Glutamatergic neuron (in vitro differentiated cells): Measurements from ENCODE around the gene ROR2. TPM values are rescaled to one million over a fixed set of nuclear protein-coding genes. Genes with fewer than 3 reads are reported as not detected.

Experiments used
- DNase-seq: peaks from one replicate; pipeline ENCODE4 v3.0.0; 2022
- H3K27ac Mint-ChIP-seq: one replicate; pipeline ENCODE4 v1.8.0; 2020; ENCODE audit warnings: mild to moderate bottlenecking, mixed read lengths, inconsistent platforms; ENCODE audit not compliant: unreplicated experiment
- H3K27me3 Mint-ChIP-seq: one replicate; pipeline ENCODE4 v1.8.0; 2020; ENCODE audit warnings: mild to moderate bottlenecking, moderate library complexity, mixed read lengths, inconsistent platforms; ENCODE audit not compliant: unreplicated experiment
- H3K36me3 Mint-ChIP-seq: one replicate; pipeline ENCODE4 v1.8.0; 2020; ENCODE audit warnings: mild to moderate bottlenecking, mixed read lengths, inconsistent platforms; ENCODE audit not compliant: unreplicated experiment
- H3K4me1 Mint-ChIP-seq: one replicate; pipeline ENCODE4 v1.8.0; 2020; ENCODE audit warnings: mild to moderate bottlenecking, low read depth, mixed read lengths, inconsistent platforms; ENCODE audit not compliant: unreplicated experiment
- H3K4me3 Mint-ChIP-seq: one replicate; pipeline ENCODE4 v1.8.0; 2020; ENCODE audit warnings: mild to moderate bottlenecking, mixed read lengths, inconsistent platforms; ENCODE audit not compliant: unreplicated experiment
- H3K9me3 Mint-ChIP-seq: one replicate; pipeline ENCODE4 v1.8.0; 2020; ENCODE audit warnings: mild to moderate bottlenecking, moderate library complexity, mixed read lengths, inconsistent platforms; ENCODE audit not compliant: unreplicated experiment
- CTCF ChIP-seq: fragments of 200-600 bp; sonication (generic); IDR thresholded peaks from one replicate; pipeline ENCODE4 v1.5.0; 2021; ENCODE audit not compliant: partially characterized antibody, unreplicated experiment
- total RNA-seq: library from RNA; stranded (reverse); fragmentation: NEBNext Ultra II Directional; extraction: Animal tissue kit (Norgen Biotek cat#: 25700); gene quantifications from one replicate; pipeline ENCODE4 v1.2.1, GENCODE V29; 2021; ENCODE audit not compliant: unreplicated experiment

ROR2 gene
- total RNA-seq, 1 donor from 2014 or later = 51.1 TPM

- DNase-seq = no peak
- Mint-ChIP-seq H3K27ac (no peak overlapping the region), H3K36me3 (no peaks in the 10 kb centered on the region), H3K4me1 (peaks cover 24% of the 10 kb centered on the region), H3K27me3 (peaks cover 6% of the 10 kb centered on the region), H3K4me3 (no peak overlapping the region), H3K9me3 (peaks cover 11% of the 10 kb centered on the region)
- no peak for TF ChIP-seq CTCF
Observed at GRCh38 chr9:91919621-91920020, 30.4 kb downstream of the ROR2 start.

GRCh38 chr9:91917436-91917835, 32.6 kb downstream of the ROR2 start:
- no peak overlapping the region for H3K27ac Mint-ChIP-seq
- TF ChIP-seq CTCF = no peak

DNA sequence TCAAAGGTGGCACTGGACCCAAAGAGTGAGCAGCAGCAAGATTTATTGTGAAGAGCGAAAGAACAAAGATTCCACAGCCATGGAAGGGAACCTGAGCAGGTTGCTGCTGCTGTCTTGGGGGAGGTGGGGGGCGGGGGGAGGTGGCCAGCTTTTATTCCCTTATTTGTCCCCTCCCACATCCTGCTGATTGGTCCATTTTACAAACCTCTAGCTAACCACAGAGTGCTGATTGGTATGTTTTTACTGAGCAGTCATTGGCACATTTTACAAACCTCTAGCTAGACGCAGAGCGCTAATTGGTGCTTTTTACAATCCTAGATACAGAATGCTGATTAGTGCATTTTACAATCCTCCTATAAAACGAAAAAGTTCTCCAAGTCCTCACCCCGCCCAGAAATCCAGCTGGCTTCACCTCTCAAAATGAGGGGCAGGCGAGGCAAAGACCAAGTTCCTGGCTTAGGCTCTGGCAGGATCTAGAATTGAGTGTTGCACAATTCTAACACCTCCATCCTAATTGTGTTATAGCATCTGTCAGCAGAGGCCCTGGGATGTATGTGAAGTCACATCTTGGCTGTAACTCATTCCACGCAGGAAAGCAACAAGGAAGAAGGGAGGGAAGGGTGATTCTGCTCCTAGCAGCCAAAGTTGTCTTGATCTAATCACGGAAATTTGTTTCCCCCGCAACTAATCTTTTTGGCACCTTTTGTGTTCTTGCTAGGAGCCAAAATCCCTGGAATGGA, 34.3 kb downstream of the ROR2 start:
- peaks cover 7% of the 10 kb centered on the region for H3K9me3 Mint-ChIP-seq
- H3K27me3 Mint-ChIP-seq = peaks cover 4% of the 10 kb centered on the region
- DNase-seq = no peak
- H3K36me3 Mint-ChIP-seq = no peaks in the 10 kb centered on the region
- H3K27ac Mint-ChIP-seq = no peak overlapping the region
- TF ChIP-seq CTCF = no peak
- peaks cover 23% of the 10 kb centered on the region for H3K4me1 Mint-ChIP-seq
- H3K4me3 Mint-ChIP-seq = no peak overlapping the region

More at GRCh38 chr9:91917436-91917835, 32.6 kb downstream of the ROR2 start:
- H3K4me1 Mint-ChIP-seq = peaks cover 24% of the 10 kb centered on the region
- no peak for DNase-seq
- no peak overlapping the region for H3K4me3 Mint-ChIP-seq
- H3K36me3 Mint-ChIP-seq = no peaks in the 10 kb centered on the region
- H3K27me3 Mint-ChIP-seq = peaks cover 4% of the 10 kb centered on the region
- peaks cover 9% of the 10 kb centered on the region for H3K9me3 Mint-ChIP-seq

GRCh38 chr9:91914937-91915336, 35.1 kb downstream of the ROR2 start:
- DNase-seq = no peak
- no peaks in the 10 kb centered on the region for H3K36me3 Mint-ChIP-seq
- peaks cover 2% of the 10 kb centered on the region for H3K27me3 Mint-ChIP-seq
- H3K9me3 Mint-ChIP-seq = peaks cover 5% of the 10 kb centered on the region
- peaks cover 19% of the 10 kb centered on the region for H3K4me1 Mint-ChIP-seq
- H3K27ac Mint-ChIP-seq = no peak overlapping the region
- no peak for TF ChIP-seq CTCF
- no peak overlapping the region for H3K4me3 Mint-ChIP-seq

DNA sequence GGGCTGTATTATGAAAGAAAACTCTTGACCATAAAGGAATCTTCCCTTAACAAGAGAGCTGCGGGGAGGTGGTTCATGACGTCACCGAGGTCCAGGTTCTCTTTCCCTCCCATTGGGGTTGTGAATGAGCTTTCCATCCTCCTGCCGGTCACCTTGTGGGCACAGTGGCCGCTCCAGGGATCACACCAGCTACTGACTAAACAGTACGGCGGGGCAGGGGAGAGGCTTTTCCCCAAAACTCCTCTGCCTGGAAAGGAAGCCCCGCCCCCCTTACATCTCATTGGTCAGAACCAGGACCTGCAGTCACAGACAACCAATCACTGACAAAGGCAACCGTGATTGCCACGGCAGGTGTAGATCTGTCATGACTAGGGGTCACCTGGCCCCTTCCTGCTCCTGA, 35.6 kb downstream of the ROR2 start:
- no peak for TF ChIP-seq CTCF
- Mint-ChIP-seq H3K9me3 (peaks cover 5% of the 10 kb centered on the region), H3K36me3 (no peaks in the 10 kb centered on the region), H3K27me3 (peaks cover 2% of the 10 kb centered on the region), H3K4me3 (no peak overlapping the region), H3K4me1 (peaks cover 18% of the 10 kb centered on the region), H3K27ac (no peak overlapping the region)
- DNase-seq = no peak
